Right lobe of liver (tissue), 4 donors: ENCODE measurements around the gene ARHGEF12.

Experiments
- POLR2A ChIP-seq: fragments of 450-650 bp; IDR thresholded peaks from one replicate; pipeline ENCODE4 v1.6.1; 2017; ENCODE audit warnings: antibody characterized with exemption, mild to moderate bottlenecking
- TF ChIP-seq, protein P1 (sequence below), 4 donors: fragments of 200-600 bp in 3 of 4; fragments of 450-650 bp in 1 of 4; IDR thresholded peaks; one replicate each; pipeline versions ENCODE4 v1.5.1 to v1.8.0; 2016 to 2022; ENCODE audit warnings: antibody characterized with exemption in 4 of 4, mild to moderate bottlenecking in 2 of 4
- donor health status: DM: no; HTN: no; CAD: no.
- donor health status: DM: no; HTN: no; CAD: no.
- donor health status: DM: no; HTN: yes; CAD: no.

DNA sequence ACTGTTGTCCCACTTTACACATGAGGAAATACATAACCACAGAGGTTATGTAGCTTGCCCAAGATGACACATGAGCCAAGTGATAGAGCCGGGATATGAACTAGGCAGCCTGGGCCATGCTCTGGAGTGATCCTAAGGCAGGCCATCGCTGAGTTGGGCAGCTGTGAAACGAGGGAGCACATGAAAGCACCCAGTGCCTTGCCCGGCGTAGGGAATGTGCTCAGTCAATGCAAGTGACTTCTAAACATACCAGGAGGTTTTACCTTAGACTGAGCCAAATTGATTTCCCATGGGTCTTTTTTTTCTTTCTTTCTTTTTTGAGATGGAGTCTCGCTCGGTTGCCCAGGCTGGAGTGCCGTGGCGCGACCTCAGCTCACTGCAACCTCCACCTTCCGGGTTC is 185.8 kb downstream of the ARHGEF12 start:
- TF ChIP-seq, protein P1, sequence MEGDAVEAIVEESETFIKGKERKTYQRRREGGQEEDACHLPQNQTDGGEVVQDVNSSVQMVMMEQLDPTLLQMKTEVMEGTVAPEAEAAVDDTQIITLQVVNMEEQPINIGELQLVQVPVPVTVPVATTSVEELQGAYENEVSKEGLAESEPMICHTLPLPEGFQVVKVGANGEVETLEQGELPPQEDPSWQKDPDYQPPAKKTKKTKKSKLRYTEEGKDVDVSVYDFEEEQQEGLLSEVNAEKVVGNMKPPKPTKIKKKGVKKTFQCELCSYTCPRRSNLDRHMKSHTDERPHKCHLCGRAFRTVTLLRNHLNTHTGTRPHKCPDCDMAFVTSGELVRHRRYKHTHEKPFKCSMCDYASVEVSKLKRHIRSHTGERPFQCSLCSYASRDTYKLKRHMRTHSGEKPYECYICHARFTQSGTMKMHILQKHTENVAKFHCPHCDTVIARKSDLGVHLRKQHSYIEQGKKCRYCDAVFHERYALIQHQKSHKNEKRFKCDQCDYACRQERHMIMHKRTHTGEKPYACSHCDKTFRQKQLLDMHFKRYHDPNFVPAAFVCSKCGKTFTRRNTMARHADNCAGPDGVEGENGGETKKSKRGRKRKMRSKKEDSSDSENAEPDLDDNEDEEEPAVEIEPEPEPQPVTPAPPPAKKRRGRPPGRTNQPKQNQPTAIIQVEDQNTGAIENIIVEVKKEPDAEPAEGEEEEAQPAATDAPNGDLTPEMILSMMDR (IDR thresholded peaks at IDR 0.05): no peak
- TF ChIP-seq POLR2A: no peak
